ENCODE data around the gene CEP85.

The CEP85 gene

DNA sequence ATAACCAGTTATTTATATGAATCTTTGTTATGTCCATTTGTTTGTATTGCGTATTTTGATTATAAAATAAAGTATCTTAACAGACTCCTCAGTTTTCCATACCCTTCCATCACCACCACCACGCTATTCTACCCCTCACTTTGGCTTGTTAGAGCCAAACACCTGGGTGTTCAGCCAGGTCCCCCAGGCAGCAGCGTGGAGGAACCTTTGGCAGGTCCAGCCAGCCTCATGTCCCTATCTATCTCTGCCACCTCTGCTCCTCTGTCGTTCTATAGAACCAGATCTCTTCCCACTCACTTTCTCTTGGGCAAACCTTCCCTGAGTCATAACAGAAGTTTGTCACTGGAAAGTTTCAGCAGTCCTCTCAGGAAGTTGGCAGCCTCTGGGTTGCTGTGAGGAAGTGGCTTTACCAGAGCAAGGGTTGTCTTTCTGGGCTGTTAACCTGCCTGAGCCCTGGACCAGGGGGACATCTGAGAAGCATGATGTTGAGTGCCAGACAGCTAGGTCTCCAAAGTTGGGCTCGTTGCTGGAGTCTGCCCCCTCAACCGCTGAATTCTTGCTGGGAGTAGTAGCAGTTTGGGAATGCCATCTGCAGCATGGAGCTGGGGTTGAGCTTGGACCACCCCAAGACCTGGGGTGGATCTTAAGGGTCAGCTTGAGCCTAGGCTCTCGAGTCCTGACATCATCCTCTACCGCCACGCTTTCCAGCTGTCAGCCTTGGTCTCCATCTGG is 44.9 kb downstream of the CEP85 start:
- DNase-seq (ENCODE audit: low spot score) = peak; percentile 48

DNA sequence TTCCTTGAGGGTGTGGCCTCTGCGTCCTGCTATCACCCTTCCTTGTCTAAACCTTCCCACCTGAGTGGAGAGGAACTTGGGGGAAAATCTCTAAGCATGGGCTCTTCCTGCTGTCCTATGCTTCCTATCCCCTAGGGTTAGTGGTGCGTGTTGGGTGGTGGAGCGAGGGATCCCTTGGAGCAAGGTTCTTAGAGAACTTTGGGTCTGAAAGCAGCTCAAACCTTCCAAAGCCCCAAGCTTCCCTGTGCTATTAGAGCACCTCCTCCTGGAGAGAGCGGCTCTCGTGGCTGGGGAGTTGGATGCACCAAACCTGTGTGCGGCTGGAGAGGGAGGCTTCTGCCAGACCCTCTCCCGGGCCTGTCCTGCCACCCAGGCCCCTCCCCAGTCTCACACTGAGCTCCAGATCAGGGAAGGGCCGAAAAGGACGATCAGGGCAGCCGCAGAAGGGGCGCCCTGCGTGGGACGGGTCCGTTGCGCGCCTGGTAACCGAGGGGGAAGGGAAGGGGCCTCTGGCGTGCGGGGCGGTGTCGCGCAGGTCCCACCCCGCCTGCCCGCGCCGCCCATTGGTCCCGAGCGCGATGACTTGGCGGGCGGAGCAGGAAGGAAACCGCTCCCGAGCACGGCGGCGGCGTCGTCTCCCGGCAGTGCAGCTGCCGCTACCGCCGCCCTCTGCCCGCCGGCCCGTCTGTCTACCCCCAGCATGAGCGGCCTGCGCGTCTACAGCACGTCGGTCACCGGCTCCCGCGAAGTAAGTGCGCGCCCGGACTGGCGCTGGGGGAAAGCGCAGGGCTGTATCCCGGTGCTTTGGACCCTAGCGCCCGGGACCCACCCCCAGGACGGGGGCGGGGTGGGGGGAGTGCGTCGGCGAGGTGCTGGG is 45.7 kb downstream of the CEP85 start, which contains the start of gene SH3BGRL3:
Gene SH3BGRL3, plus strand, starts transcription at position 631 of the 877 bp plus-strand sequence. Its CDS starts 70 bp downstream, at position 701.
- peak; percentile 87 for DNase-seq (ENCODE audit: low spot score)

DNA sequence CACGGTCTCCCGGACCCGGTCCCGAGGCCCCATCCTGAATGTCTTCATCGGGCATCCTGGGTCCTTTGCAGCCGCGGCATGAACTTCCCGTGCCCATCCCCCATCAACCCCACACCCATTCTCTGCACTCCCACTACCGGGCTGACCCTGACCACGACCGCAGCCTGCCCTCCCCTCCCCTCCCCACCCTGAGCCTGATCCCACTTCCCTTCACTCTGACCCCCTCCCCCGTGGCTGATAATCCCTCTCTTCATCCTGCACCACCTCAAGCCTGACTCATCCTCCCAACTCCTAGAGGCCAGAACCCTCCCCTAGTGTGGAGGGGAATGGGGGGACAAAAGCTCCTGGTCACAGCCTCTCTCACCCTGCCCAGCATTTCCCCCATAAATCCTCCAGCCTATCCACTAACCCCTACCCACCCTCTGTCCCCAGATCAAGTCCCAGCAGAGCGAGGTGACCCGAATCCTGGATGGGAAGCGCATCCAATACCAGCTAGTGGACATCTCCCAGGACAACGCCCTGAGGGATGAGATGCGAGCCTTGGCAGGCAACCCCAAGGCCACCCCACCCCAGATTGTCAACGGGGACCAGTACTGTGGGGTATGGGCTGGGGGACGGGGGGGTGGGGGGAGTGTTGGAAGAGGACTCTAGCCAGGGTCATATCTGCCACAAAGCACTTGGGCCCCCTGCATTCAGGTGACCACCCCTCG is 46.5 kb downstream of the CEP85 start:
- no peak for DNase-seq (ENCODE audit: low spot score)

DNA sequence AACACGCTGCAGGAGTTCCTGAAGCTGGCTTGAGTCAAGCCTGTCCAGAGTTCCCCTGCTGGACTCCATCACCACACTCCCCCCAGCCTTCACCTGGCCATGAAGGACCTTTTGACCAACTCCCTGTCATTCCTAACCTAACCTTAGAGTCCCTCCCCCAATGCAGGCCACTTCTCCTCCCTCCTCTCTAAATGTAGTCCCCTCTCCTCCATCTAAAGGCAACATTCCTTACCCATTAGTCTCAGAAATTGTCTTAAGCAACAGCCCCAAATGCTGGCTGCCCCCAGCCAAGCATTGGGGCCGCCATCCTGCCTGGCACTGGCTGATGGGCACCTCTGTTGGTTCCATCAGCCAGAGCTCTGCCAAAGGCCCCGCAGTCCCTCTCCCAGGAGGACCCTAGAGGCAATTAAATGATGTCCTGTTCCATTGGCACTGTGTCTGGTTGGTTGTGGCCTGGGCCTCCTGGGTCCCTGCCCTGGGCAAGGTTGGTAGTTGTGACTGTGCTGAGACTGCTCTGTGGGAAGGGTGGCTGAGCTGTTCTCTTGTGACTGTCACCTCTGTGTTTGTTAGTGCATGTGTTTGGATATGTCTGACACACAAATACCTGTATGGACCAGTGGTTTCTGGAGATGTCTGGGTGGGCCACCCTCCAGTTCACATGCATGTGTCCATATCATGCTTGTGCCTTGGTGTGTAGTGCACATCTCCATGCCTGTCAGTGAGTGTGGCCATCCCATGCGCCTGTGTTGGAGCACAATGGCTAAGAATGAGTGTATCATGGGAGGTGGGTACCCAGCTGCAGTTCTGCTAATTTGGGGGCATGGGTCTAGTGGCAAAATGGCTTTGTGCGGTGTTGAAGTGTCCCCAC is 47.3 kb downstream of the CEP85 start:
- DNase-seq (ENCODE audit: low spot score) = no peak

DNA sequence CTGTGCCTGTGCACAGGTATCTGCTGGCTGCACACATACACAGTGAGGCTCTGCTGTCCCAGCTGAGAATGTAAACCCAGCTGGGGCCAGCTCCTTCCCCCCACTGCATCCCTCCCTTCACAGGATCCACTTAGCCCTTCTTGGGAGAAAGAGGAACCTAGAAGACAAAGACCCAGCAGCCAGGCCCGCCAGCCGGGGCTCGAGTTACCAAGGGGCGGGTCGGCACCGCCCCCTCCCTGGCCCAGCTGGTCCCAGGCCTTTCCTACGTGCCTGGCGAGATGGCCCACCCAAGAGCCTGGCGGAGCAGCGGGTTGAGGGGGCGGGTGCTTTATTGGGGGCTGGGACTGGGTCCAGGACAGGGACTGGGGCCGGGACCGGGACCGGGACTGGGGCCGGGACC is 48.0 kb downstream of the CEP85 start:
- no peak for DNase-seq (ENCODE audit: low spot score)

DNA sequence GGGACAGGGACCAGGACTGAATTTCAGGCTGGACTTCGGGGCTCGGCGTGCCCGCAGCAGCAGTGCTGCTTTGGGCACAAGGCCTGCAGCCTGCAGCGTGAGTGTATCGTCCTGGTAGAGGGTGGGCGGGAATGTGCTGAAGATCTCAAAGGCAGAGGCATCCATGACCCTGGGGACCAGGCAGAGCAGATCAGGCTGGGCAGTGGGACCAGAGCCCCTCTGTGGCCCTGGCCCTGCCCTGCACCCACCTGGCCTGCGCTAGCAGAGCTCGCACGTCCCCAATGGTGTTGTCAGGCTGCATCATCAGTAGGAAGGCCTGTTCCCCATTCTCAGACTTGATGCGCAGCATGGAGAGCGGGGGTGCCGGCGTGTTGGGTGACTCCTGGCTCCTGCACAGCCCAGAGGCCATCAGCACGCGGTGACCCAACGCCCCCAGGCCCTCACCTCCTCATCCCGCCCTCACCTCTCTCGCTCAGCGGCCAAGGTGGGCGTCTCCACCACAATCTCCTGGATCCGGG is 48.5 kb downstream of the CEP85 start:
- DNase-seq (ENCODE audit: low spot score) = no peak

DNA sequence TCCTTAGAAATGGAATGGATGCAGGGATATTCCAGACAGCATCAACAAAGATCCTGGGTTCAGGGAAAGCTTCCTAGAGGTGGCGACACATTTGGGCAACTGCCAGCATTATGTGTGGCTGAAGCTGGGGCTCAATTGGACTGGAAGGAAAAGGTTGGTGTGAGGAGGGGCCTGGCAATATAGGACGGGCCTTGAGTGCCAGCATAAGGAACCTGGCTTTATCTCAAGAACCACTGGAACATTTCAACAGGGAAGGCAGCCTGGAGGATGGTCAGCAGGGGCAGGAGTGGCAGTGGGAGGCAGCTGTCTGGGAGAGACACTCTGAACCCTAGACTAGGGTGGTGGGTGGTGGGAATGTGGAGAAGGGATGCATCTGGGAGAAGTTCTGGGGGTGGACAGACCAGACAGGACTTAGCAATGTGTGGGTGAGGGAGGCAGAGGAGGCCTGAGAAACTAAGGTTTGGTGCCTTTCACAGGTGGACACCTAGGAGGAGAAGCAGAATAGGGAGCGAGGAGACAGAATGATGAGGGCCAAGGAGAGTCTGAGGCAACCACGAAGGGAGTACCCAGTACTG is 49.4 kb downstream of the CEP85 start:
- no peak for DNase-seq (ENCODE audit: low spot score)

DNA sequence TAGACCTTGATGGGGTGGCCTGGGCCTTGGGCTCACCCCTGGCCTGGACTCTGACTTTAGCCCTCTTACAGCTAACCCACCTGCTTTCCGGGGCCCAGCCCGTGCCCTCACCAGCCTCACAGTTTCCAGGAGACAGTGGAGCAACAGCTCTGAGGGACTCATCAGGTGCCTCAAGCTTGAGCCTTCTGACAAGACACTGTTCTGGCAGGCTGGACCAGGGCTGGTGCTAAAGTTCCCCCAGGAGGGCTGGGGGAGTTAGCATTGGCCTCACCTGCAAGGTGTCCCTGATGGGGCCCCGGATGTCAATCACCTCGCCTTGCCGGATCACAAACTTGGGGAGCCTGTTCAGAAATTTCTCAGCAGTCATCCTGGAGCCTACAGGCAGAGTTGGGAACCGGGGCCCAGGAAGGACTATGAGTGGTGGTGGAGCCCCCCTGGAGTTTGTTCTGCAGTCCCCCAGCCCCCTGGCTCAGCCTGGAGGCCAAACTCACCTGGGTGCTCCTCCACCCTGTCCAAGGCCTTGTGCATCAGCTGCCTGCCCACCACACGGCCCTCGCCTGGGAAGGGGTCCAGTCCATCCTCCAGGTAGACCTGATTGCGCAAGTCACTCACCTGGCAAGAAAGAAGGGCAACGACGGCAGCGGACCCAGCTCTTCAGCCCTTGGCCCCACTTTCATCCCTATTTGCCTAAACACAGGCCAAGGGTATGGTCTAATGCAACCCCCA is 50.0 kb downstream of the CEP85 start:
- DNase-seq (ENCODE audit: low spot score) = no peak

DNA sequence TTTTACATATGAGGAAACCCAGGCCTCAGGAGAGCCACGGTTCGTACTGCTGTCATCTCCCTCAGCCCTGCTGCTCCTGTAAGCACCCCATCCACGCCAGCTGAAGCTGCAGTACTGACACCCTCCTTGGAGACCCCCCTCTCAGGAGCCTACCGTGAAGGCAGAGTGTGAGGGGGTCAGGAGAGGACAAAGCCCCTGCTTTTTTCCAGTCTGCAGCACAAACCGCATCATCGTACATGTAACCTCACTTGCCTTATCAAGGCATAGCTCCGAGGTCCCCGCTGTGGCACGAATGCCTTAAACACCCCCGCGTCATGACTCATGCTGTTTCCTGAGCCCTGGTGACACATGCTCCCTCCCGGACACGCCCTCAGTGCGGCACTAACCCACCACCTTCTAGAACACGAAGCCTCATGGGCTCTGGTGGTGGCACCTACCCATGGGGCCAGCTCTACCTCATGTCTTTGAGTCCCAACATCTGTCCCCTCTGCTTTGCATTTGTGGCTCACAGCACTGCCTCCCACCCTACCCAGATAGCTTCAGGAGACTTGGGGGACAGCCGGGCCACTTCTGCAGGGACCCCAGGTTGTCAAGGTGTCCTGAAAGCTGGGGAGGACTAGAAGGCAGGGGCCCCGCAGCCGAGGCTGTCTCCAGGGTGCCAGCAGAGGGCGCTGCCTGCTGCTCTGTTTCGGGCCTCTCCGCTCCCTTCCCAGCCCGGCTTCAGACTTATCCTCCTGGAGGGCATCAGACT is 50.8 kb downstream of the CEP85 start:
- peak; percentile 98 for DNase-seq (ENCODE audit: low spot score)

DNA sequence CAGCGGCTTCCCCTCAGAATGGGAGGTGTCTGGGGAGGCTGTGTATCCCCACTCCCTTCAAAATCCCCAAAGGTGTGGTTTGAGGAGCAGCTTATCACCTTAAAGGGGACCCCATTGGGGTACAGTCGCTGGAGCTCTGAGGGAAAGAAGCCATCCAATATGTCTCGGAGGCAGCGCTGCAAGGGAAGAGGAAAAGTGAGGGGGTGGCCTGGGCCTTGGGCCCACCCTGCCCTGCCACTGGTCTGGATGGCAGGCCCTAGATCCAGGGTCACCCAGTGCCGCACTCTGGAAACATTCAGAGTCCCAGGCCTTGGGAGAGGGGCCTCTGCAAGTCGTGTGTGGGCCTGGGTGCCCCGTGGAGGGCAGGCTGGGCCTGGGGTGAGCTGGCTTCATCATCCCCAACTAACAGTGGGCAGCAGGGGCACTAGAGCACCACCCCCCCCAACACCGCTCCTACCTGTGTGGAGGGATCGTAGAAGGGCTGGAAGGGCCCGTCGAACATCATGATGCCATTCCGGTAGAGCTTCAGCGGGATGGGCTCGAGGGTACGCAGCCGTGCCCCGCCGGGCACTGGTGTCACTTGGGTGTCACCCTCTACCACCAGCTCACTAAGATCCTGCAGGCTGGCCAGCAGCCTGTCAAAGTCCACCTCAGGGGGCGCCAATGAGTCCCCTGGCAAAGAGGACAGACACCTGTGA is 51.5 kb downstream of the CEP85 start:
- peak; percentile 75 for DNase-seq (ENCODE audit: low spot score)

DNA sequence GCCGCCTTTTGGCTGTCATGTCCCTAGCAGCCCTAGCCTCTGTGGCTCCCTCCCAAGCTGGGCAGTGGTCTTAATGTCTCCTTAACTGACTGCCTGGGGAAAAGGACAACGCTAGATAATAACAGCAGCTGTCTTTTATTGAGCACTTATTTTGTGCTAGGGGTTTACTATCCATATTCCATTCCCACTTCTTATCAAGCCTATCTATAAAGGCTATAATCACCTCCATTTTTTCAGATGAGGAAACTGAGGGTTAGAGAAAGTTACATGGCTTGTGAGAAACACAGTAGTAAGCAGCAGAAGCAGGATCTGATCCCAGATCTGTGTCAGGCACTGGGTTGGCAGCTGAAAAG is 52.0 kb downstream of the CEP85 start:
- no peak for DNase-seq (ENCODE audit: low spot score)

DNA sequence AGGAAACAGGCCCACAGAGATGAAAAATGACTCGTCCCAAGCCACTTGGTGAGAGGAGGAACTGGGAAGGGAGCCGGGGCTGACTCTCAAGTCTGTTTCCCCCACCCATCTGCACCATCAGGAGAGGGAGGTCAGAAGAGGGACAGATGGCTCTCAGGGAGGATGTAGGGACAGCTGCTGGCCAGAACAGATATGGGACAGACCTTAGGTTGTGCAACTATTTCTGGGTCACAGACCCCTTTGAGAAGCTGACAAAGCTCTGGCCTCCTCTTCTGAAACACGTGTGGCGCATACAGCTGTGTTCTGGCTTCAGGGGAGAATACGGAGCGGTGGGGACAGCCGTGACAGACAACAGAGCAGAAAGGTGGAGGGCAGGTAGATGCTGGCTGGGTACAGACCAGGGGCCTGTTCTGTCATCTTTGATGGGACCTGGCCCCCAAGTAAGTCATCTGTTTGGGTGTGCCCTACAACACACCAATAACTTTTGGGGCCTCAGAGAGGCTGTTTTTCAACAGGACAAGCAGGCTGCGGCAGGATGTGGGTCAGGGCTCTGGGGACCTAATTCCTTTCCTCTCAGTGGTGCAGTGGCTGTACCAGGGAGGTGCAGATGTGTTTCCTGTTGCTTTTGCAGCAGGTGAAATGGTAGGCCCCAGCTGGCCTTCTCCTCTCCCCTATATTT is 53.2 kb downstream of the CEP85 start:
- peak; percentile 42 for DNase-seq (ENCODE audit: low spot score)

DNA sequence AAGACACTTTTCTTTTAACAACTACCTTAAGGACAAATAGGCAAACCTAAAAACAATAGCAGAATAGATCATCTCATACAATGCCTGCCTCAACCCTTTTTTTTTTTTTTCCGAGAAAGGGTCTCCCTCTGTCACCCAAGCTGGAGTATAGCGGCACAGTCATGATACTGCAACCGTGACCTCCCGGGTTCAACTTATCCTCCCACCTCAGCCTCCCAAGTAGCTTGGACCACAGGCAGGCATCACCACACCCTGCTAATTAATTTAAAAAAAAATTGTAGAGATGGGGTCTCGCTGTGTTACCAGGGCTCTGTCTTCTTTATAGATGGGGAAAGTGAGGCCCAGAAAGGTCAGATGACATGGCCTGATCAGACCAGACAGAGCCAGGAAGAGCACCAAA is 53.8 kb downstream of the CEP85 start:
- DNase-seq (ENCODE audit: low spot score) = no peak

DNA sequence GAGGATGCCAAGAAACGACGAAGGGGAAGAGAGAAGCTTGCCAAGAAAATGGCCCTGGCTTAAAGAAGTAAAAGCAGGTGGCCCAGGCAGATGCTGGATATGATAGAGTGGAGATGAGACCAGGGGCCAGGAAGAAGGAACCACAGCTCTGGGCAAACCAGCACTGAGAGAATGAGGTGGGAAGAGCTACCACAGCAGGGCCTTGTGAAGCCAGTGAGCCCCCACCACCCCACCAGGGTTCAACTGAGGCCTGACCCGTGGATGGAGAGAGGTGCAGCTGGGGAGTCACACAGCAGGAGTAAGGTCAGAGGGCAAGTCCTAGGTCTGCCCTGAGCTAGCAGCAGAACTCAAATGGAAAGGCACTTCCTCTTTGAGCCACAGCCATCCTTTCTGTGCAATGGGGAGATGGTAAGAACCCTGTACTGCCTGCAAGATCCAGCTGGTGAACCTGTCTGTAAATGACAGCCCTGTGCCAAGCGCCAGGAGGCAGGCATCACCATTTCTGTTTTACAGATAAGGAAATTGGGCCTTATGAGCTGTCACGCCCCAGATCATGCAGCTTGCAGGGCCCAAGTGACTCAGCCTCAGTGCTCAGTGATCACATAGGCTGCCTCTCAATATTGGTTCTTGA is 54.4 kb downstream of the CEP85 start:
- peak; percentile 97 for DNase-seq (ENCODE audit: low spot score)

DNA sequence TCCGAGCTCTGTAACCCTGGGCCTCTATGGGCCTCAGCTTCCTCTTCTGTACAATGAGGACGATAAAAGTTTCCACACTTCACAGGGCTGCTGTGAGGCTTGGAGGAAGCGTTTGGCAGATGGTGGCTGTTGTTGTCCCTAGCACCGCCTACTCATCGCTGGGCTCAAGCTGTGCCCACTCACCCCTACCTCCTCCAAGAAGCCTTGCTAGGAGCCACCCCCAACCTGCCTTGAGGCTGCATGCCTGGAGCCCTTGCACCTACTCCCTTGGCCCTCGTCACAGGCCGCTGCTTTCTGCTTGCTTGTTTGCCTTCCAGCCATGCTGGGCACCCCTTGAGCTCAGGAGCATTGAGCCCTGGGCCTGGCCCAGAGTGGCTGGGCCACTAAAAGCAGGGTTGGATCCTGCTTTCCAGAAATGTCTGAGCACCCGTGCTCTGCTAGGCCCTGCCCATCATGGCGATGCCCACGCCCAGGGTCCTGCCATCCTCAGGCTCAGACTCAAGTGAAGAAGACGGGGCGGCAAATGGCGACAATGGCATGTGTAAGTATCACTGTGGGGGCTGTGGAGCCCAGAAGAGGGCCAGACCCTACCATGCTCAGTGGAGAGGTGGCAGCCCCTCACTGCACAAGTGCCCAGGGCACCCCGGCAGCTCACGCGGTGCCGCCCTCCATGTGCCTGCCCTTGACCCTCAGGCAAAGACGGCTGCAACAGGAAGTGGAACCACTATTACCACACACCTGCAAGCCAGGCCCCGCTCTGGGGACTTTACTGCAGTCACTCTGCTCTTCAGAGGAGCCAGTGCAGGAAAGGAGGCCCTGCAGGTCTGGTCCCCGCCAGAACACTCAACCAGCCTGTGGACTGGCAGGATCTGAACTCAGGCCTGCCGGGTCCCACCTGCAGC is 55.4 kb downstream of the CEP85 start:
- DNase-seq (ENCODE audit: low spot score) = peak; percentile 71

DNA sequence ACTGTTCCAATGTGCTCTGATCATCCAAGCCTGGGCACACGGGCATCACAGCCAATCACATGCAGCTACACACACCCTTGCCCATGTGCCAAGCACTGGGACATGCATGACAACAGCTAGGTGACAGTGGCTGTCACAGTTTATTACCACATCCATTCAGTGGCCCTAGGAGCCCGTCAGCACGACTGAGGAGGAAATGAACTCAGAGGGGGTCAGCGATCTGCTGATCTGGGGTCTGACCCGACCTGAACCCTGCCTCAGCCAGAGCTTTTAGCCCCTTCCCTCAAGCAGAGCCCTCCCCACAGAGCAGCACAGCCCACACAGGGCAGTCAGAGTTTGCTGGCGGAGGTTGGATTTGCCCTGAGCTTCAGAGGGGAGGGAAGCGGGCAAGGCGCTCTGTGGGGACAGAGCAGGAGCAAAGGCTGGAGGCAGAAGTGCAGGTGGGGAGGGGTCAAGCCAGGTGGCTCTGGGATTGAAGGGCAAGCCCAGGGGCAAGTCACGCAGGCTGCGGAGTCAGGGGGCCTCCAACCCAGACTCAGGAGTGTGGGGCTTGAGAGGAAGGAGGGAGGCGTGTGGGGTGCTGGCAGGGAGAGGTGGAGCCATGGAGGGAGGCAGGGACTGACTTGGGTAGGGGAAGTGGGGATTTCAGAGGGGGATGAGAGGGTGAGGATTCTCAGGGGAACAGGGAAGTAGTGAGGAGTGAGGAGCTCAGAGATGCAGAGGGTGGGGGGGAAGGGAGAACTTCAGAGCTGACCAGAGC is 56.3 kb downstream of the CEP85 start:
- no peak for DNase-seq (ENCODE audit: low spot score)
